Thoracic aorta (tissue), 2 donors: Measurements from ENCODE around the gene CDKAL1. TPM values are rescaled to one million over a fixed set of nuclear protein-coding genes. Genes with fewer than 3 reads are reported as not detected.

Source experiments
- ATAC-seq: fragments of 150-250 bp; one replicate; pipeline ENCODE4 v1.8.0; 2017; ENCODE audit warnings: low read depth; ENCODE audit not compliant: insufficient number of reproducible peaks, low FRiP score
- DNase-seq: peaks from one replicate; pipeline ENCODE4 v3.0.0-alpha.2; 2020; ENCODE audit warnings: low spot score
- H3K27ac ChIP-seq, 2 donors: fragments of 200-600 bp; sonication (generic); 1 replicate in 1 of 2; 2 replicates in 1 of 2; pipeline ENCODE4 v1.5.1; 2016; ENCODE audit warnings: mild to moderate bottlenecking in 2 of 2, moderate library complexity in 2 of 2
- H3K27me3 ChIP-seq: fragments of 200-600 bp; sonication (generic); replicated peaks from 2 replicates; pipeline ENCODE4 v1.6.0; 2016; ENCODE audit warnings: mild to moderate bottlenecking; ENCODE audit not compliant: insufficient read depth
- H3K36me3 ChIP-seq: fragments of 200-600 bp; sonication (generic); one replicate; pipeline ENCODE4 v1.5.1; 2016
- H3K4me1 ChIP-seq, 2 donors: fragments of 200-600 bp; sonication (generic); 1 replicate in 1 of 2; 2 replicates in 1 of 2; pipeline versions ENCODE4 v1.5.1 to v1.6.0; 2016; ENCODE audit warnings: low read depth in 2 of 2, mild to moderate bottlenecking in 1 of 2; ENCODE audit not compliant: control insufficient read depth in 1 of 2
- H3K4me3 ChIP-seq: fragments of 200-600 bp; sonication (generic); 2 replicates; pipeline ENCODE4 v1.5.1; 2016; ENCODE audit warnings: mild to moderate bottlenecking
- H3K9me3 ChIP-seq: fragments of 200-600 bp; sonication (generic); 2 replicates; pipeline ENCODE4 v1.5.1; 2016
- total RNA-seq, 2 donors: library from RNA; depleted of rRNA; stranded (reverse); fragments of >200 nt; gene quantifications; one replicate each; pipeline versions ENCODE4 v1.1.0 to v1.2.3, GENCODE V29; 2016
- TF ChIP-seq, protein P1 (sequence below): fragments of 200-600 bp; sonication (generic); IDR thresholded peaks from one replicate; pipeline ENCODE4 v1.5.1; 2019; ENCODE audit warnings: antibody characterized with exemption

CDKAL1 gene
- total RNA-seq, 2 donors from 2014 or later: 8.5 to 14.6 TPM

DNA sequence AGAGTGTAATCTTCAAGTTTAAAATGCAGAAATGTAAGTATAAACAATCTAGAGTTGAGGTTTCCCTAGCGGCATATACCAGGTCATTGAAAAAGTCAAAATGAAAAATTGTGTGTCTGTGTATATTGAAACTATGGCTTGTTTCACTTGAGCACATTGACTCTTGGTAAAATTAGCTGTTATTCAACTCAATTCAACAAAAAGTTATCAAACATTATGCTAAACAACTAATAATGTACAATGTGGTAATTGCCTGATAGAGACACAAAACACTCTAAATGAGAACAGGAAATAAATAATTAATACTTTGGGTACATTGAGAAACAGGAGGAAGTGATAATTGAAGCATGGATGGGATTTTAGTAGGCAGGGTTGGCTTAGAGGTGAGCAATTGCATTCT is 444.8 kb downstream of the CDKAL1 start:
- no peak overlapping the region for H3K27ac ChIP-seq
- no peaks in the 10 kb centered on the region for H3K4me1 ChIP-seq
- DNase-seq (no peak), ATAC-seq (no peak)
- H3K36me3 ChIP-seq: no peaks in the 10 kb centered on the region
- H3K4me3 ChIP-seq: no peak overlapping the region
- TF ChIP-seq, protein P1, sequence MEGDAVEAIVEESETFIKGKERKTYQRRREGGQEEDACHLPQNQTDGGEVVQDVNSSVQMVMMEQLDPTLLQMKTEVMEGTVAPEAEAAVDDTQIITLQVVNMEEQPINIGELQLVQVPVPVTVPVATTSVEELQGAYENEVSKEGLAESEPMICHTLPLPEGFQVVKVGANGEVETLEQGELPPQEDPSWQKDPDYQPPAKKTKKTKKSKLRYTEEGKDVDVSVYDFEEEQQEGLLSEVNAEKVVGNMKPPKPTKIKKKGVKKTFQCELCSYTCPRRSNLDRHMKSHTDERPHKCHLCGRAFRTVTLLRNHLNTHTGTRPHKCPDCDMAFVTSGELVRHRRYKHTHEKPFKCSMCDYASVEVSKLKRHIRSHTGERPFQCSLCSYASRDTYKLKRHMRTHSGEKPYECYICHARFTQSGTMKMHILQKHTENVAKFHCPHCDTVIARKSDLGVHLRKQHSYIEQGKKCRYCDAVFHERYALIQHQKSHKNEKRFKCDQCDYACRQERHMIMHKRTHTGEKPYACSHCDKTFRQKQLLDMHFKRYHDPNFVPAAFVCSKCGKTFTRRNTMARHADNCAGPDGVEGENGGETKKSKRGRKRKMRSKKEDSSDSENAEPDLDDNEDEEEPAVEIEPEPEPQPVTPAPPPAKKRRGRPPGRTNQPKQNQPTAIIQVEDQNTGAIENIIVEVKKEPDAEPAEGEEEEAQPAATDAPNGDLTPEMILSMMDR: no peak
- peaks cover 1% of the 10 kb centered on the region for H3K9me3 ChIP-seq
- no peaks in the 10 kb centered on the region for H3K27me3 ChIP-seq

DNA sequence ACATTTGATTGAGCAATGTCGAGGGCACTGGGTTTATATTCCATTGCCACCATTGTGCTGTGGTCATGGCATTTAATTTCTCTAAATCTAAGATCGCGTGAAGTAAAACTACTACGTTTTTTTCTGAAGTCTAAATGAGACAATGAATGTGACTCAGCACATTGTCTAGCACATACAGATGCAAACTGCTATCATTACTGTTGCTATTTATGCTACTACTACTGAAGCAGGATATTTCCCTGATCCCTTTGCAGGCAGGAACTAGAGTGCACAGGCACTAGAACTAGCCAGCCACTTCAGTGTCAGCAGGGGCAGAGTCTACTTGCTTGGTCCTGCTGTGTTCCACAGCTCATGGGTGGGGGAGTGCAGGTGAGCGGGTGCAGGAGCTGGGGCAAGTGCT is 449.7 kb downstream of the CDKAL1 start:
- Histone ChIP-seq H3K27ac (no peak overlapping the region), H3K4me3 (no peak overlapping the region), H3K27me3 (no peaks in the 10 kb centered on the region), H3K4me1 (no peaks in the 10 kb centered on the region), H3K36me3 (no peaks in the 10 kb centered on the region), H3K9me3 (peaks cover 7% of the 10 kb centered on the region)
- TF ChIP-seq, protein P1: no peak
- ATAC-seq: no peak
- no peak for DNase-seq

DNA sequence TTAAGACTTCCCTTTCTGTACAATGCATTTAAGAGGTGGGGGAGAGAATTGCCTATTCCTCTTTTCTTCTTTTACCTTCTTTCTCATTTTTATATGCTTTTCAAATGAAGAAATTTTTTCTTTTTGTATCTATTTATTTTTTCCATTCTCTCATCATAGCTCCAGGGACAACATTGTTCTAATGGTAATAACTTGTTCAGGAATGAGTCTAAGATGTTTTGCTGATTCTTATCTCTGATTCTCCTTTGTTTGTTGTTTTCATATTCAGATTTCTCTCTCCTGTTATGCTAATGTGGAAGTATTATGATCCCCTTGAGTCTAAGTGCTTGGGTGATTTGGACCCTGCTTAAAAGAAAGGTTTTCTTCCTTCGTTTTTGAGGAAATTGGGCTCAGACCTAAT is 451.6 kb downstream of the CDKAL1 start:
- no peaks in the 10 kb centered on the region for H3K36me3 ChIP-seq

DNA sequence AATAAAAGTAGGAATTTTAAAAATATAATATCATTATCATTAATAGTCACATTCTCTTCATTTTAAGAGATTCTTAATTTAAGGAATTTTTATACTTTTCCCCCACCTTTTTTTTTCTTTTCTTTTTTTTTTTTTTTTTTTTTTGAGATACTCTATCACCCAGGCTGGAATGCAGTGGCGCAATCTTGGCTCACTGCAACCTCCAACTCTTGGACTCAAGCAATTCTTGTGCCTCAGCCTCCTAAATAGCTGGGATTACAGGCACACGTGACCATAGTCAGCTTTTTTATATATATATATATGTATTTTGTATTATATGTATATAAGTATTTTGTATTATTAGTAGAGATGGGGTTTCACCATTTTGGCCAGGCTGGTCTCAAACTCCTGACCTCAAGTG is 457.7 kb downstream of the CDKAL1 start:
- no peaks in the 10 kb centered on the region for H3K9me3 ChIP-seq
- no peak for DNase-seq
- no peaks in the 10 kb centered on the region for H3K4me1 ChIP-seq
- no peak overlapping the region for H3K27ac ChIP-seq
- TF ChIP-seq, protein P1: no peak
- H3K36me3 ChIP-seq: no peaks in the 10 kb centered on the region
- ATAC-seq: no peak
- H3K27me3 ChIP-seq: no peaks in the 10 kb centered on the region
- no peak overlapping the region for H3K4me3 ChIP-seq

More for the DNA sequence above, 451.6 kb downstream of the CDKAL1 start:
- Histone ChIP-seq H3K9me3 (peaks cover 7% of the 10 kb centered on the region), H3K27ac (no peak overlapping the region), H3K27me3 (no peaks in the 10 kb centered on the region), H3K4me1 (no peaks in the 10 kb centered on the region), H3K4me3 (no peak overlapping the region)
- TF ChIP-seq, protein P1: no peak
- DNase-seq (no peak), ATAC-seq (no peak)

DNA sequence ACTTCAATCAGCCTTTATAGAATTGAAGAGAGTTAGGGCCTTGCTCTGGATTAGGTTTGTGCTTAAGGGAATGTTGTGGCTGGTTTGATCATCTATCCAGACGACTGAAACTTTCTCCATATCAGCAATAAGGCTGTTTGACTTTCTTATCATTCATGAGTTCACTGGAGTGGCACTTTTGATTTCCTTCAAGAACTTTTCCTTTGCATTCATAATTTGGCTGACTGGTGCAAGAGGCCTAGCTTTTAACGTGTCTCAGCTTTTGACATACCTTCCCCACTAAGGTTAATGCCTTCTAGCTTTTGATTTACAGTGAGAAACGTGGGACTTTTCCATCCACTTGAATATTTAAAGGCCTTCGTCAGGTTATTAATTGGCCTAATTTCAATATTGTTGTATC is 461.8 kb downstream of the CDKAL1 start:
- ATAC-seq (no peak), DNase-seq (no peak)
- H3K9me3 ChIP-seq: no peaks in the 10 kb centered on the region
- peaks cover 3 to 6% of the 10 kb centered on the region in 2 donors for H3K4me1 ChIP-seq
- H3K4me3 ChIP-seq: no peak overlapping the region
- TF ChIP-seq, protein P1: no peak
- H3K27ac ChIP-seq: no peak overlapping the region
- no peaks in the 10 kb centered on the region for H3K27me3 ChIP-seq
- H3K36me3 ChIP-seq: no peaks in the 10 kb centered on the region
